Vagina (tissue), 2 donors: Measurements from ENCODE around the gene CHD9NB. TPM values are rescaled to one million over a fixed set of nuclear protein-coding genes. Genes with fewer than 3 reads are reported as not detected.

Source experiments
- DNase-seq, 2 donors: peaks; one replicate each; pipeline ENCODE4 v3.0.0-alpha.2; 2017; ENCODE audit errors: extremely low spot score in 2 of 2
- H3K27ac ChIP-seq: fragments of 200-600 bp; sonication (generic); one replicate; pipeline ENCODE4 v1.5.1; 2019
- H3K27me3 ChIP-seq: fragments of 200-600 bp; sonication (generic); one replicate; pipeline ENCODE4 v1.5.1; 2019
- H3K36me3 ChIP-seq, 2 donors: fragments of 200-600 bp; sonication (generic); one replicate each; pipeline ENCODE4 v1.5.1; 2017 to 2019
- H3K4me1 ChIP-seq: fragments of 200-600 bp; sonication (generic); one replicate; pipeline ENCODE4 v1.5.1; 2019
- H3K4me3 ChIP-seq, 2 donors: fragments of 200-600 bp; sonication (generic); 1 replicate in 1 of 2; 2 replicates in 1 of 2; pipeline ENCODE4 v1.5.1; 2016 to 2019
- H3K9me3 ChIP-seq: fragments of 200-600 bp; sonication (generic); one replicate; pipeline ENCODE4 v1.5.1; 2019
- CTCF ChIP-seq, 3 experiments: fragments of 450-650 bp in 2 of 3; fragments of 200-600 bp in 1 of 3; sonication (generic) in 1 of 3; IDR thresholded peaks; one replicate each; pipeline ENCODE4 v1.5.1; 2017 to 2019; ENCODE audit warnings: antibody characterized with exemption in 3 of 3, mild to moderate bottlenecking in 2 of 3, moderate library complexity in 2 of 3
- POLR2A ChIP-seq, 2 donors: fragments of 450-650 bp; IDR thresholded peaks; one replicate each; pipeline ENCODE4 v1.6.1; 2017; ENCODE audit warnings: antibody characterized with exemption in 2 of 2, mild to moderate bottlenecking in 2 of 2, moderate library complexity in 2 of 2
- POLR2AphosphoS5 ChIP-seq, 2 donors: sonication (generic); formaldehyde crosslinking; IDR thresholded peaks; one replicate each; pipeline ENCODE4 v1.9.0; 2017; ENCODE audit warnings: antibody characterized with exemption in 2 of 2, mild to moderate bottlenecking in 2 of 2, low read depth in 1 of 2; ENCODE audit not compliant: insufficient read depth in 1 of 2
- intact Hi-C: fragments of 100-400 bp; cut with DNase I; formaldehyde crosslinking; loops from one replicate; pipeline ENCODE4 v1.15.1; 2023
- total RNA-seq: library from RNA; depleted of rRNA; stranded (reverse); fragments of >200 nt; gene quantifications from one replicate; pipeline ENCODE4 v1.2.3, GENCODE V29; 2016

Gene CHD9NB
- total RNA-seq, 1 donor from 2014 or later, result not detected

GRCh38 chr16:53087101-53087500 is 34.4 kb upstream of the CHD9NB start:
- peak overlapping the region; percentile 80 for H3K27ac ChIP-seq

GRCh38 chr16:53085931-53086421 is 33.3 kb upstream of the CHD9NB start:
- H3K27ac ChIP-seq, result peak overlapping the region; percentile 80
- no peaks in the 10 kb centered on the region for H3K9me3 ChIP-seq
- H3K36me3 ChIP-seq, result no peaks in the 10 kb centered on the region
- no peak for DNase-seq
- TF ChIP-seq POLR2A (IDR thresholded peaks at IDR 0.05), result no peak
- no peak for TF ChIP-seq POLR2AphosphoS5 (IDR thresholded peaks at IDR 0.05; ENCODE audit: insufficient read depth in 1 of 2, low read depth in 1 of 2)
- no peak for TF ChIP-seq CTCF (IDR thresholded peaks at IDR 0.05)
- no peak overlapping the region for H3K4me3 ChIP-seq
- no peaks in the 10 kb centered on the region for H3K27me3 ChIP-seq
- intact Hi-C loops, result no loop called here
- peaks cover 96% of the 10 kb centered on the region for H3K4me1 ChIP-seq

More at GRCh38 chr16:53087101-53087500, 34.4 kb upstream of the CHD9NB start:
- no peak overlapping the region for H3K4me3 ChIP-seq
- H3K4me1 ChIP-seq, result peaks cover 98% of the 10 kb centered on the region
- DNase-seq, result no peak
- H3K36me3 ChIP-seq, result no peaks in the 10 kb centered on the region
- intact Hi-C loops, result no loop called here
- no peaks in the 10 kb centered on the region for H3K27me3 ChIP-seq
- no peaks in the 10 kb centered on the region for H3K9me3 ChIP-seq
- no peak for TF ChIP-seq POLR2AphosphoS5 (IDR thresholded peaks at IDR 0.05; ENCODE audit: insufficient read depth in 1 of 2, low read depth in 1 of 2)
- TF ChIP-seq POLR2A (IDR thresholded peaks at IDR 0.05), result no peak
- no peak for TF ChIP-seq CTCF (IDR thresholded peaks at IDR 0.05)

GRCh38 chr16:53085369-53085843 is 32.7 kb upstream of the CHD9NB start:
- TF ChIP-seq POLR2A (IDR thresholded peaks at IDR 0.05), result no peak
- no peak for TF ChIP-seq CTCF (IDR thresholded peaks at IDR 0.05)
- peak in 1 of 2 donors; percentile 73 for TF ChIP-seq POLR2AphosphoS5 (IDR thresholded peaks at IDR 0.05; ENCODE audit: insufficient read depth in 1 of 2, low read depth in 1 of 2)
- no peak overlapping the region for H3K4me3 ChIP-seq
- peak overlapping the region; percentile 80 for H3K27ac ChIP-seq
- no peaks in the 10 kb centered on the region for H3K27me3 ChIP-seq
- no peaks in the 10 kb centered on the region for H3K36me3 ChIP-seq
- intact Hi-C loops, result no loop called here
- peaks cover 96% of the 10 kb centered on the region for H3K4me1 ChIP-seq
- H3K9me3 ChIP-seq, result no peaks in the 10 kb centered on the region
- no peak for DNase-seq

- no peak for DNase-seq
- Histone ChIP-seq H3K9me3 (no peaks in the 10 kb centered on the region), H3K27ac (peak overlapping the region; percentile 80), H3K4me3 (no peak overlapping the region), H3K4me1 (peaks cover 96% of the 10 kb centered on the region), H3K27me3 (no peaks in the 10 kb centered on the region), H3K36me3 (no peaks in the 10 kb centered on the region)
- TF ChIP-seq POLR2A (IDR thresholded peaks at IDR 0.05), result no peak
- no peak for TF ChIP-seq CTCF (IDR thresholded peaks at IDR 0.05)
- no peak for TF ChIP-seq POLR2AphosphoS5 (IDR thresholded peaks at IDR 0.05; ENCODE audit: insufficient read depth in 1 of 2, low read depth in 1 of 2)
- intact Hi-C loops, result no loop called here
Observed at GRCh38 chr16:53084746-53085334, 32.1 kb upstream of the CHD9NB start.

- H3K4me3 ChIP-seq, result no peak overlapping the region
- no peaks in the 10 kb centered on the region for H3K9me3 ChIP-seq
- DNase-seq, result no peak
- intact Hi-C loops, result no loop called here
- no peaks in the 10 kb centered on the region for H3K36me3 ChIP-seq
- peaks cover 96% of the 10 kb centered on the region for H3K4me1 ChIP-seq
- peak overlapping the region; percentile 80 for H3K27ac ChIP-seq
- TF ChIP-seq CTCF (IDR thresholded peaks at IDR 0.05) (no peak), POLR2AphosphoS5 (IDR thresholded peaks at IDR 0.05; ENCODE audit: insufficient read depth in 1 of 2, low read depth in 1 of 2) (peak in 1 of 2 donors; percentile 62)
- no peaks in the 10 kb centered on the region for H3K27me3 ChIP-seq
Observed at GRCh38 chr16:53084141-53084541, 31.4 kb upstream of the CHD9NB start.
